ENCODE data around the gene CRABP1.

- no peak for TF ChIP-seq CTCF (conservative IDR thresholded peaks at IDR 0.05)
- TF ChIP-seq EZH2 (IDR thresholded peaks at IDR 0.05; ENCODE audit: low read depth), result no peak
These were observed 15.0 kb downstream of the CRABP1 start for GRCh38 chr15:78355177-78355576.

All from PC-9 (cell line).